KOPT-K1 (cell line): Measurements from ENCODE around the gene RALGAPA2.

Experiments
- H3K27ac ChIP-seq: fragments of 200-600 bp; sonication (generic); 2 replicates; pipeline ENCODE4 v1.5.1; 2016; ENCODE audit warnings: antibody characterized with exemption, mild to moderate bottlenecking, low read depth, low read length; ENCODE audit not compliant: poor library complexity, severe bottlenecking
- H3K36me3 ChIP-seq: fragments of 200-600 bp; sonication (generic); 2 replicates; pipeline ENCODE4 v1.5.1; 2017; ENCODE audit warnings: antibody characterized with exemption, mild to moderate bottlenecking, low read length, moderate library complexity; ENCODE audit not compliant: insufficient read depth
- H3K9me3 ChIP-seq: fragments of 200-600 bp; sonication (generic); 2 replicates; pipeline ENCODE4 v1.5.1; 2017; ENCODE audit warnings: antibody characterized with exemption, low read length, mild to moderate bottlenecking; ENCODE audit not compliant: insufficient read depth, poor library complexity, severe bottlenecking

The RALGAPA2 gene

GRCh38 chr20:20702330-20703245 lies 9.9 kb downstream of the RALGAPA2 start:
- Histone ChIP-seq H3K27ac (no peak overlapping the region), H3K36me3 (no peaks in the 10 kb centered on the region), H3K9me3 (no peaks in the 10 kb centered on the region)

DNA sequence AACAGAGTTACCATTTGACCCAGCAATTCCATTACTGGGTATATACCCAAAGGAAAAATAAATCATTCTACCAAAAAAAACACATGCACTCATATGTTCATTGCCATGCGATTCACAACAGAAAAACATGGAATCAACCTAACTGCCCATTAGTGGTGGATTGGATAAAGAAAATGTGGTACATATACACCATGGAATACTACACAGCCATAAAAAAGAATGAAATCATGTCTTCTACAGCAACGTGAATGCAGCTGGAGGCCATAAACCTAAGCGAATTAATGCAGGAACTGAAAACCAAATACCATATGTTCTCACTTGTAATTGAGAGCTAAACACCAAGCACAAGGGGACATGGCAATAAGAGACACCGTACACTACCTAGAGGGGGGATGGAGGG lies 12.5 kb downstream of the RALGAPA2 start:
- no peak overlapping the region for H3K27ac ChIP-seq
- no peaks in the 10 kb centered on the region for H3K9me3 ChIP-seq
- H3K36me3 ChIP-seq, result no peaks in the 10 kb centered on the region

DNA sequence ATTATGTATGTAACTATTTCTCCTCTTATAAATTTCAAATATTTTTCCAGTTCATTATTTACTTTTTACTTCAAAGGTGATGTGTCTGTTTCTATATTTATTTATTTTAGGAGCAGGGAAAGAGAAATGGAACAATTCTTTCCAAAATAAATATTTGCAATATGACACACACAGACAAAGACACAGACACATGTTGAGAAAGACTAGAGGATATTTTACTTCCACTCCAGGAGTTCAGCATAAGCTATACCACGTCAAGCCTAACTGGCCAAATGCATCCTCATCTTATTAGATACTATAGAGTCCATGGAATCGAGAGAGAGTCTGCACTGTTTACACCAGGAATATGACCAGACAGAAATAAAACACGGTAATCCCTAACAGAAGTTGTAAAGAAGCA lies 13.3 kb downstream of the RALGAPA2 start:
- no peaks in the 10 kb centered on the region for H3K9me3 ChIP-seq
- no peaks in the 10 kb centered on the region for H3K36me3 ChIP-seq
- H3K27ac ChIP-seq, result no peak overlapping the region

DNA sequence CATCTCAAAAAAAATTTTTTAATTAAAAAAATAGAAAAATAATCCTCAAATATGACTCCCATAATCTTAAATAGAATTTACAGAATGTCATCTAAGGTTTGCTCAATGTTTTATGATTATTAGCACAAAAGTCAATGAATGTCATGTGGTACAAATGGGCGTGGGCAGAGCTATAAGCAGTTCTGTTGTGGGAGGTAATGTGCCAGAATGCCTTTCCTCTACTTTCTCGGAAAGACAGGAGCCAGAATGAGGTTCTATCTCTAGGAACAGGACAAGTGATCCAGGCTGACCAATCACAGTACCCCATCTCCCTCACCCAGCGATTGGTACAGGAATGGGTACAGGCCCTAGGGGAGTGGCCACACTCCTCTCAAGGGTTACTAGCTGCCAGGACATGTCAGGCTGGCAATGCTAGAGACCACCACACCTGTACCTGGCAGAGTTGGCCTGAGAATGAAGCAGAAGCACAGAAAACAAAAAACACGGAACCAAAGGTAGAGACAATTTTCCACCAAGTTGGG lies 15.1 kb downstream of the RALGAPA2 start:
- no peaks in the 10 kb centered on the region for H3K36me3 ChIP-seq
- no peak overlapping the region for H3K27ac ChIP-seq
- H3K9me3 ChIP-seq, result no peaks in the 10 kb centered on the region

- H3K9me3 ChIP-seq, result no peaks in the 10 kb centered on the region
- no peak overlapping the region for H3K27ac ChIP-seq
- H3K36me3 ChIP-seq, result no peaks in the 10 kb centered on the region
Measured at GRCh38 chr20:20695250-20695816, 17.1 kb downstream of the RALGAPA2 start.

DNA sequence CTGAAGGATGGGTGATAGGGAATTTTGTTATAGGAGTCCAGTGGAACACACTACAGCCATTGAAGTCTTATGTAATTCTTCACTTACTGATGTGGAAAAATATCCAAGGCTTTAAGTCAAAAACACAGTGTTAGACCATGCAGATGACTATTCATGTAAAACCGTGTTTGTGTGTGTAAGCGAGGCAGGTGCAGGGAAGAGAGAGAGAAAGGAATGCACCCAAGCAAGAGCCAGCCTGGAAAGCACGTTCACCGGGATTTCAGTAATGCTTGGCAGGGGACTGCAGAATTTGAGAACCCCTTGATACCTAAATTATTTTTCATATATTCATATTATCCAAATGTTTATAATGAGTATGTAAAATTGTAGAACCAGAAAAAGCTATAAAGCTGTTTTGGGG lies 17.9 kb downstream of the RALGAPA2 start:
- H3K36me3 ChIP-seq, result no peaks in the 10 kb centered on the region
- H3K27ac ChIP-seq, result no peak overlapping the region
- H3K9me3 ChIP-seq, result no peaks in the 10 kb centered on the region

- H3K36me3 ChIP-seq, result no peaks in the 10 kb centered on the region
- H3K9me3 ChIP-seq, result no peaks in the 10 kb centered on the region
- no peak overlapping the region for H3K27ac ChIP-seq
Measured at GRCh38 chr20:20692587-20692986, 19.9 kb downstream of the RALGAPA2 start.

- H3K9me3 ChIP-seq, result no peaks in the 10 kb centered on the region
- no peak overlapping the region for H3K27ac ChIP-seq
- no peaks in the 10 kb centered on the region for H3K36me3 ChIP-seq
Measured at GRCh38 chr20:20691477-20692235, 20.8 kb downstream of the RALGAPA2 start.

GRCh38 chr20:20690676-20691476 lies 21.6 kb downstream of the RALGAPA2 start:
- H3K9me3 ChIP-seq, result no peaks in the 10 kb centered on the region
- no peak overlapping the region for H3K27ac ChIP-seq
- H3K36me3 ChIP-seq, result no peaks in the 10 kb centered on the region

DNA sequence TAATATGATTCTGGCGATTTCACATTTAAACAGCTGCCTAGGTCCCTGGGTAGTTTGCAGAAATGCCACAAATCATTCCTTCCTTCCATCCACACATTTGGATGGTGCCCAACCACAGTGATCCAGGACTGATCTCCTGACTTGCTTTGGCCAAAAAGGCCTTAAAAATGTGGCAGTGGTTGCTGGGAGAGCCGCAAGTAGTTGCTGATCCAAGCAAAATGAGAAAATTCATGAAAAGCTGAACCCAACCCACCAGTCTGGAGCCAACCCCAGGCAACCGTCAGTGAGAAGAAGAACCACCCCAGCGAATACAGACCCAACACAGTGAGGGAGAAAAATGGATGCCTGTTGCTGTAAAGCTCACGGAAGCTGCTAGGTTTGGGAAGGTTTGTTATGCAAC lies 25.1 kb downstream of the RALGAPA2 start:
- no peak overlapping the region for H3K27ac ChIP-seq
- no peaks in the 10 kb centered on the region for H3K36me3 ChIP-seq
- H3K9me3 ChIP-seq, result no peaks in the 10 kb centered on the region

- no peak overlapping the region for H3K27ac ChIP-seq
- no peaks in the 10 kb centered on the region for H3K9me3 ChIP-seq
- no peaks in the 10 kb centered on the region for H3K36me3 ChIP-seq
Measured at GRCh38 chr20:20685635-20686034, 26.8 kb downstream of the RALGAPA2 start.

DNA sequence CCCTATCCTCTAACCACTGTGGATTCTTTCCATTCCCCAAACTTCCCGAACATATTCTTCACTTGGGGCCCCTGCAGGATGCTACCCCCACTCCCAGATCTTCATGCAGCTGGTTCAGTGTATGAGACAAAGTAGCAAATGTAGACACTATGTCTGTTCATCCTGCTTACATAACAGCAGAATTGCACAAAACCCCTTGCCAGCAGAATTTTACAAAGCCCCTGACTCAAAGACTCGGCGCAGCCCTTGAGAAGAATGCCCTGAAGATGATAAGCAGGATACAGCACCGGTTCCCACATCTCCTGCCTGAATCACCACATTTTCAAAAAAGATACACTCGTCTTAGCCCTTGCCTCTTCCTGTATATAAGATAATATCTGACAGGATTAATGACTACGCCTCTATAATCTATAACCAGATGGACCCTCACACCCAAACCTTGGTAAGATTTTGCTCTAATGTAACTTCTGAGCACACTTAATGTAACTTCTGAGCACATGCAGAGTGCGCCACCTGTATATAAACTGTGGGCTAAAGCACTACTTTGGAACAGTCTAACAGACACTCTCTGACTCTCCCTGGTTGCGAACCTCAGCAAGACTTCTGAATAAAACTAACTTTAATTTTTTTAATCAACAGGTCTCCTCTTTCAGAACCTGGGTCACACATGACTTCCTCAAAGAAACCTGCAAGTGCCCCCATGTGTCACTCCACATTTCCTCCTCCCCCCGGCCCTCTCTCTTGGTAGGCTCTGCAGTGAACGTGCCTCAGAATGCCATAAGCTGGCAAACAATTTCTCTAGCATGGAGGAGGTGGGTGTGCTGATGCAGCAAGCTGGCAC lies 28.7 kb downstream of the RALGAPA2 start:
- Histone ChIP-seq H3K36me3 (no peaks in the 10 kb centered on the region), H3K9me3 (no peaks in the 10 kb centered on the region), H3K27ac (no peak overlapping the region)

DNA sequence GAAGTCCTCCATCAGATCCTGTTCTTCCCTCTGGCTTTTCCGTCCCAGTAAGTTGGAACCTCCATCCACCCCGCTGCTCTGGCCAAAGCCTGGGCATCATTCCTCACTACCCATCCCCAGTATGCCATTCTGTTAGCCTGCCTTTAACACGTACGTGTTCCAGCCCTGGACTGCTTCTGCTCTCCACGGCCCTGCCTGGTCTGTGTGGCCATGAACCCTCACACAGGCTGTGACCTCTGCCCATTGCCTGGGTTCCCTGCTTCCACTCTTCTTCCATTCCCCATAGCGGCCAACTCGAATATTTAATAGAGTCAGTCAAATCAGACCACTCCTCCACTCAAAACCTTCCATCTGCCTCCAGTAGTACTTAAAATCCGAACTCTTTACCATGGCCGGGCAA lies 29.4 kb downstream of the RALGAPA2 start:
- Histone ChIP-seq H3K27ac (no peak overlapping the region), H3K36me3 (no peaks in the 10 kb centered on the region), H3K9me3 (no peaks in the 10 kb centered on the region)

DNA sequence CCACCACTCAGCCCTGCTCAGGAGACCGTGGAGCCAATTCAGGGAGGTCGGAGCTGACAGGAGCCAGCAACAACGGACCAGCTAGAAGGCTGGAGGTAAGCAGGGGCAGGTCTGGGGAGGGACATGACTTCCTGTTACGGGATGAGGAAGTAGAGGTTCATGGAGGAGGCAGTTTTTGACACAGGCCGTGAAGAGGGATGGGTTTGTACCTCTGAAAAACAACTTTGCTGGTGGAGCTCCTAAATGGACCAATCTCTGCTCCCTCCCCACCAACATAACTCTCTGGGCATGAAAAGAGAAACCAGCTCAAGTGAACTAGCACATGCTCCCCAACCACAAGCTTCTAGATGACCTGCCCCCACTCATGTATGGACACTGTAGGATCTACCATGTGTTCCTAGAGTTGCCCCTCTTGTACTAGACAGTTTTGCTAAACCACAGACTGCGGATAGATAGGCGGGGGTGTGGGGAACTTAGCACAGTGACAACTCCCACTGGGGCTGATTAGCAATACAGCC lies 31.4 kb downstream of the RALGAPA2 start:
- no peak overlapping the region for H3K27ac ChIP-seq

More for the DNA sequence above, 31.4 kb downstream of the RALGAPA2 start:
- H3K36me3 ChIP-seq, result no peaks in the 10 kb centered on the region
- H3K9me3 ChIP-seq, result no peaks in the 10 kb centered on the region
